ENCODE data around the gene XYLT1.
A peak's percentile ranks its signal among the peaks of the same experiment; 100 is the strongest.

XYLT1 gene

GRCh38 chr16:17381784-17382183, 89.0 kb downstream of the XYLT1 start:
- TF ChIP-seq, protein P1, sequence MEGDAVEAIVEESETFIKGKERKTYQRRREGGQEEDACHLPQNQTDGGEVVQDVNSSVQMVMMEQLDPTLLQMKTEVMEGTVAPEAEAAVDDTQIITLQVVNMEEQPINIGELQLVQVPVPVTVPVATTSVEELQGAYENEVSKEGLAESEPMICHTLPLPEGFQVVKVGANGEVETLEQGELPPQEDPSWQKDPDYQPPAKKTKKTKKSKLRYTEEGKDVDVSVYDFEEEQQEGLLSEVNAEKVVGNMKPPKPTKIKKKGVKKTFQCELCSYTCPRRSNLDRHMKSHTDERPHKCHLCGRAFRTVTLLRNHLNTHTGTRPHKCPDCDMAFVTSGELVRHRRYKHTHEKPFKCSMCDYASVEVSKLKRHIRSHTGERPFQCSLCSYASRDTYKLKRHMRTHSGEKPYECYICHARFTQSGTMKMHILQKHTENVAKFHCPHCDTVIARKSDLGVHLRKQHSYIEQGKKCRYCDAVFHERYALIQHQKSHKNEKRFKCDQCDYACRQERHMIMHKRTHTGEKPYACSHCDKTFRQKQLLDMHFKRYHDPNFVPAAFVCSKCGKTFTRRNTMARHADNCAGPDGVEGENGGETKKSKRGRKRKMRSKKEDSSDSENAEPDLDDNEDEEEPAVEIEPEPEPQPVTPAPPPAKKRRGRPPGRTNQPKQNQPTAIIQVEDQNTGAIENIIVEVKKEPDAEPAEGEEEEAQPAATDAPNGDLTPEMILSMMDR (IDR thresholded peaks at IDR 0.05; ENCODE audit: control insufficient read depth, insufficient read depth, low read depth, low read length, missing control alignments): no peak
- DNase-seq (ENCODE audit: low read depth): no peak
- H3K4me3 ChIP-seq (ENCODE audit: control insufficient read depth, low read depth, low read length): no peak overlapping the region

DNA sequence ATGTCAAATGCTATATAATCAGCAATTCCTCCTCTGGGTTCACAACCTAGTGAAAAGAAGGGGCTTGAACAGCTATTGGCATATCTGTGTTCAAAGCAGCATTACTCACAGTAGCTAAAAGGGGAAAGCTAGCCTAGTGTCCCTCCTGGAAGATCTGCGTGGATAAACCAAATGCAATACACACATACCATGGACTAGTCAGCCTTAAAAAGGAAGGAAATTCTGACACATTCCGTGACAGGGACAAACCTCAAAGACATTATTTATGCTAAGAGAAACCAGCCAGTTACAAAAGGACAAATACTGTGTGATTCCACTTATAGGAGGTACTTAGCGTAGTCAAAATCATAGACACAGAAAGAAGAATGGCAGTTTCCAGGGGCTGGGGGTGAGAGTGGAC, 90.1 kb downstream of the XYLT1 start:
- no peak overlapping the region for H3K4me3 ChIP-seq (ENCODE audit: control insufficient read depth, low read depth, low read length)
- TF ChIP-seq, protein P1 (IDR thresholded peaks at IDR 0.05; ENCODE audit: control insufficient read depth, insufficient read depth, low read depth, low read length, missing control alignments): no peak
- no peak for DNase-seq (ENCODE audit: low read depth)

DNA sequence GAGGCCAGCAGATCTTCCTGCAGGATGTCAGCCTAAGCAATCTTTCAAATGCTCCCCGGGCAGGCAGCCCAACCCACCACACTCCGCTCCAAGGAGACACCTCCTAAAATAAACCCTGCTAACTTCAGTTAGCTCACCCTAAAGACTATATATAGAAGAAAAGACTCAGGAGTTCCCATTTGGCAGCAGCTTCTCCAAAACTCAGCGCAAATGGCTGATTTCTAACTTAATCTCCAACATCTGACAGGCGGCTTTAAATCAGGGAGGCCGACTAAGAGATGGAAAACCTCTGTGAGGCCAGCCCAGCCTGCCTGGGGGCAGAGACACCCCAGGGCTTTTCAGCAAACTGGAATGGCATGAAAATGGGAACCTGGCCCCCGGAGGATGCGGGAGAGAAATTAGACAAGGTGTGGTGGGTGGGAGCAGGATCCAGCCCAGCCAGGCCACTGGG, 91.6 kb downstream of the XYLT1 start:
- no peak overlapping the region for H3K4me3 ChIP-seq (ENCODE audit: control insufficient read depth, low read depth, low read length)
- TF ChIP-seq, protein P1 (IDR thresholded peaks at IDR 0.05; ENCODE audit: control insufficient read depth, insufficient read depth, low read depth, low read length, missing control alignments): no peak
- peak; percentile 32 for DNase-seq (ENCODE audit: low read depth)

- H3K4me3 ChIP-seq (ENCODE audit: control insufficient read depth, low read depth, low read length): no peak overlapping the region
- TF ChIP-seq, protein P1 (IDR thresholded peaks at IDR 0.05; ENCODE audit: control insufficient read depth, insufficient read depth, low read depth, low read length, missing control alignments): no peak
- DNase-seq (ENCODE audit: low read depth): no peak
These were observed 93.1 kb downstream of the XYLT1 start for GRCh38 chr16:17377360-17378324.

- DNase-seq (ENCODE audit: low read depth): no peak
- TF ChIP-seq, protein P1 (IDR thresholded peaks at IDR 0.05; ENCODE audit: control insufficient read depth, insufficient read depth, low read depth, low read length, missing control alignments): no peak
- H3K4me3 ChIP-seq (ENCODE audit: control insufficient read depth, low read depth, low read length): no peak overlapping the region
These were observed 95.1 kb downstream of the XYLT1 start for GRCh38 chr16:17375461-17376304.

- TF ChIP-seq, protein P1 (IDR thresholded peaks at IDR 0.05; ENCODE audit: control insufficient read depth, insufficient read depth, low read depth, low read length, missing control alignments): no peak
- H3K4me3 ChIP-seq (ENCODE audit: control insufficient read depth, low read depth, low read length): no peak overlapping the region
- no peak for DNase-seq (ENCODE audit: low read depth)
These were observed 96.0 kb downstream of the XYLT1 start for GRCh38 chr16:17374668-17375255.
